Epithelial cell of umbilical artery (primary cell): ENCODE data around the gene DMKN. TPM values are rescaled to one million over a fixed set of nuclear protein-coding genes. Genes with fewer than 3 reads are reported as not detected.

Experiments used
- total RNA-seq: library from RNA; depleted of rRNA; stranded (reverse); fragments of >200 nt; gene quantifications from 2 replicates; pipeline ENCODE4 v1.2.3, GENCODE V29; 2014

DMKN gene
- total RNA-seq = not detected in 2 replicates

DNA sequence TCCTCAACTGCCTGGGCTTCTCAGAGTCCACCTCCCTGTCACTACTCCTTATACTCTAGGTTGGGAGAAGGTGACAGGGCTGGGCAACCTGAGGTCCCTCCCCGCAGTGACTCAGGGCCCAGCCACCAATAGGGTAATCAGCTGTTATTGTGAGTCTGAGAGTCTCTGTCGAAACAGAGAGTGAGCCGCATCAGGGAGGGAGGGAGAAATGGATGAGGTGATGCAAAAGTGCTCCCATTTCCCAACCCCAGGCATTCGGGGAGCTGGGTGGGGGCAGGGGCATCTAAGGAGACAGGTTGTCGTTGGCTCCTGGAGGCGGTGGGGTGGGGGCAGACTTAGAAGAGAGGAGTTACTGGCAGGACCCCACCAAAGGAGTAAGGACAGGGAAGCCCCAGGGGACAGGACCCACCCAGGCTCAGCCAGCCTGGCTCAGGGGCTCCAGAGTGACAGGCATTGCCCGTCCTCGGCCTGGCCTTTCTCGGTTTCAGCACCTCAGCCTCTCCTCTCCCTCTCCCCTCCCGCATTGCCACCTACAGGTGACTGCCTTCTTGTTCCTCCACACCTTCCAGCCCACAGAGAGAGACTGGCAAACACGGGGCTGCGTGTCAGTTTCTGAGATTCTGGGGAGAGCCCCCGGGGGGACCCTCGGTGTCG lies at the start of gene DMKN:
Gene DMKN (minus strand): TSS at position 22 of the 654 bp plus-strand sequence. CDS start 174 bp downstream, outside the sequence.

GRCh38 chr19:35545001-35545854 lies 31.8 kb upstream of the DMKN start, which contains the start of gene TMEM147:
Gene TMEM147 (plus strand): TSS chr19:35545626. CDS start chr19:35545740, 114 bp downstream.

GRCh38 chr19:35533201-35533821 lies 19.9 kb upstream of the DMKN start, which contains the start of gene GAPDHS:
Gene GAPDHS (plus strand): TSS chr19:35533456. CDS start chr19:35533528, 72 bp downstream.

GRCh38 chr19:35528218-35529038 lies 15.0 kb upstream of the DMKN start, which contains the start of gene SBSN:
Gene SBSN (minus strand): TSS chr19:35528311. CDS start chr19:35528281, 30 bp downstream.

GRCh38 chr19:35490364-35490763 lies 23.1 kb downstream of the DMKN start, which contains the start of gene KRTDAP:
Gene KRTDAP (minus strand): TSS chr19:35490464. CDS start chr19:35490442, 22 bp downstream.

DNA sequence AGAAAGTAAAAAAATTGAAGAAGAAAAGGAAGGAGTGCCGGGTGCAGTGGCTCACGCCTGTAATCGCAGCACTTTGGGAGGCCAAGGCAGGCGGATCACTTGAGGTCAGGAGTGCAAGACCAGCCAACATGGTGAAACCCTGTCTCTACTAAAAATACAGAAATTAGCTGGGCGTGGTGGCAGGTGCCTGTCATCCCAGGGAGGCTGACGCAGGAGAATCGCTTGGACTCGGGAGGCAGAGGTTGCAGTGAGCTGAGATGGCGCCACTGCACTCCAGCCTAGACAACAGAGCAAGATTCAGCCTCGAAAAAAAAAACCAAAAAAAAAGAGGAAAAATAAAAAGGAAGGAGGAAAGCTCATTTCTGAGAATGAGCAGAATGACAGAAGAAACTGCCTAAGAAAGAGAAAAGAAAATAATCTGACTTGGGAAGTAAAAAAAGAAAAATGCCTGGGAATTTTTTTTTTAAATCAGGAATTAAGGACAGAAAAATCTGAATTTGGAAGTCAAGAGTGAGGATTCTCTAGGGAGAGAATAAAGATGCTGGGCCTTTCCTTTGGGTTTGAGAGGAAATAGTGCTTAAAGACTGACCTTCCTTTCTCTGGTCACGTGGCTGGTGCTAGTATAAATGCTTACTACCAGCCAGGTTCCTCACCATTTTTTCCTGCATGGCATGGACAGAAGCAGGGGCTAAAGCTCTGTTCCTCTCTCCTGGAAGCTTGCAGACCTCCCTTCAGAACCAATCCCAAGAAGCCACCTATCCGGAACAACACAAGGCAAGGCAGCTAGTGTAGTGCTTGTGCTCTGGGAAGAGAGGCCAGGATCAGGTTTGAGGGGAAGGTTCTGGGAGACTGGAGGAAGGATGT lies 65.6 kb downstream of the DMKN start, which contains the start of gene FFAR2:
Gene FFAR2 (plus strand): TSS at position 652 of the 864 bp plus-strand sequence. CDS start 1,458 bp downstream, outside the sequence.

Other genes starting within 250 kb of the DMKN start
- gene USF2, start 244.7 kb downstream of the DMKN start, total RNA-seq = 27.9 and 35.3 TPM in 2 replicates
- gene HAMP, start 231.1 kb downstream of the DMKN start, total RNA-seq = under 0.01 and 0.15 TPM in 2 replicates
- not detected in 2 replicates for gene MAG, start 221.5 kb downstream of the DMKN start, total RNA-seq
- gene CD22, start 184.5 kb downstream of the DMKN start, total RNA-seq = 0.46 TPM in 1 of 2 replicates, not detected in the other
- gene FFAR1, start 165.7 kb downstream of the DMKN start, total RNA-seq = not detected in 2 replicates
- not detected in 2 replicates for gene FFAR3, start 155.2 kb downstream of the DMKN start, total RNA-seq
- gene GPR42, start 142.6 kb downstream of the DMKN start, total RNA-seq = not detected in 2 replicates
- not detected in 2 replicates for gene FFAR2, start 65.4 kb downstream of the DMKN start, total RNA-seq
- gene KRTDAP, start 23.2 kb downstream of the DMKN start, total RNA-seq = not detected in 2 replicates
- not detected in 2 replicates for gene SBSN, start 14.7 kb upstream of the DMKN start, total RNA-seq
- gene GAPDHS, start 19.8 kb upstream of the DMKN start, total RNA-seq = not detected in 2 replicates
- gene TMEM147, start 32.0 kb upstream of the DMKN start, total RNA-seq = 72.6 and 78.6 TPM in 2 replicates
- not detected in 2 replicates for gene ATP4A, start 50.0 kb upstream of the DMKN start, total RNA-seq
- gene PMIS2, start 72.5 kb upstream of the DMKN start, total RNA-seq = not detected in 2 replicates
- gene HAUS5, start 99.1 kb upstream of the DMKN start, total RNA-seq = 6.8 and 9.9 TPM in 2 replicates
- 48.3 and 53.3 TPM in 2 replicates for gene RBM42, start 115.4 kb upstream of the DMKN start, total RNA-seq
- 0.30 TPM in 1 of 2 replicates, not detected in the other for gene ETV2, start 128.1 kb upstream of the DMKN start, total RNA-seq
- 282 and 403 TPM in 2 replicates for gene COX6B1, start 134.7 kb upstream of the DMKN start, total RNA-seq
- not detected in 2 replicates for gene UPK1A, start 152.9 kb upstream of the DMKN start, total RNA-seq
- gene ZBTB32, start 190.9 kb upstream of the DMKN start, total RNA-seq = not detected in 2 replicates
- gene KMT2B, start 204.4 kb upstream of the DMKN start, total RNA-seq = 3.6 and 7.0 TPM in 2 replicates
- 0.91 and 4.2 TPM in 2 replicates for gene IGFLR1, start 228.8 kb upstream of the DMKN start, total RNA-seq
- gene U2AF1L4, start 231.8 kb upstream of the DMKN start, total RNA-seq = 3.9 and 14.0 TPM in 2 replicates
- 14.0 and 15.2 TPM in 2 replicates for gene PSENEN, start 232.0 kb upstream of the DMKN start, total RNA-seq
- 5.2 and 9.0 TPM in 2 replicates for gene LIN37, start 234.9 kb upstream of the DMKN start, total RNA-seq
- 0.65 and 3.0 TPM in 2 replicates for gene HSPB6, start 243.4 kb upstream of the DMKN start, total RNA-seq
- gene PROSER3, start 244.5 kb upstream of the DMKN start, total RNA-seq = 2.6 and 4.0 TPM in 2 replicates